RCC 7860 (cell line): ENCODE results near the gene CPB2.

Source experiments
- DNase-seq: peaks from one replicate; pipeline ENCODE4 v3.0.0-alpha.2; 2015; ENCODE audit warnings: low spot score
- FAIRE-seq: peaks from 2 replicates; lab custom pipeline; 2012; peaks lifted over from hg19 to GRCh38; lab: Jason Lieb, UNC

Gene CPB2

DNA sequence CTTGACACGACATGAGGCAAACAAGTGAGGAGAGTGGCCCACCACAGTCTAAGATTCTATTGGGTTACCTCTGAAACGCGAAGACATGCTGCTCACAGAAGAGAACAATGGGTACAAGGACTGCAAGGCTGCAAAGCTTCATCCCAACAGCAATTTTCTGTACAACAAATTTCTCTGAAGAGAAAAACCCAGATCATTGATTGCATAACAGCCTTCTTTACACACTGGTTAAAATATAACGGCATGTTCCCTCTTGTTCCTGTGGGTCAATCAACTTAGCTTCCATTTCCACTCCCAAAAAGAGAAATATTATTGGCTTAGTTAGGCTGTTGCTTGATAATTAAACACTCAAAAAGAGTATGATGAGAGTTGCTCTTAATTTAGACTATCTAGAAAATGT is at the start of gene CPB2:
TSS of gene CPB2 (minus strand) at position 166 of the 400 bp plus-strand sequence. CDS start at position 142, 24 bp downstream.
- FAIRE-seq (no peak), DNase-seq (no peak)

DNA sequence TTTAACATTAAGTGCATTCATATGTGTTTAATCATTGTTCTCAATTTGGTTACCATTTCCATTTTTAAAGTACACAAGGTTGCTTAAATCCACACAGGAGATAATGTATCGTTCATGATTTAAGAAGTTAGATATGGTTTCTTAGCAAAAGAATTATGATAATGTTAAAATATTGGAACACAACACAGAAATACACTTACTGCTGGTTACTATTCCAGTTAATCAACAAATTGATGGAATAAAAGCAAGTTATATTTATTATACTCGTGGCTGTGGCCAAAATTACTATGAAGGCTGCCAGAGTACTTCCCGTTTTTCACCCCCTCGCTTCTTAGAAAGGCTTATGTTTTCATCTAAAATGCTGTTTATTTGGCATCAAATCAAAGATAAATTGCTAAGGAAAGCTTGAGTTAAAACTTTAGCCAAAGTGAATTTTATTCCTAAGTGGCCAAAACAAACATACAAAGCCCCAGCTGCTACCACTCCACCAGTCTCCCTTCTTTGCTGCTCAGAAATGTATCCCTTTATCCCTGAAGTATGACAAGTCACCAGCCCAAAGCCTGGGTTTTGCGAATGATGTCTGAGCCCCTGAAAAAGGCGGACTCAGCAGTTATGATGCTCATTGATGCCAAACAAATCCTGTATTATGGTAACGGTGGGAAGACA is 49.4 kb upstream of the CPB2 start:
- FAIRE-seq (no peak), DNase-seq (no peak)

- FAIRE-seq, result no peak
Observed at GRCh38 chr13:46152627-46153328, 47.9 kb upstream of the CPB2 start.

GRCh38 chr13:46150134-46150693 is 45.4 kb upstream of the CPB2 start:
- DNase-seq (no peak), FAIRE-seq (no peak)

More at GRCh38 chr13:46152627-46153328, 47.9 kb upstream of the CPB2 start:
- DNase-seq, result no peak

- DNase-seq (peak; percentile 76), FAIRE-seq (no peak)
Observed at GRCh38 chr13:46149272-46150133, 44.7 kb upstream of the CPB2 start.

DNA sequence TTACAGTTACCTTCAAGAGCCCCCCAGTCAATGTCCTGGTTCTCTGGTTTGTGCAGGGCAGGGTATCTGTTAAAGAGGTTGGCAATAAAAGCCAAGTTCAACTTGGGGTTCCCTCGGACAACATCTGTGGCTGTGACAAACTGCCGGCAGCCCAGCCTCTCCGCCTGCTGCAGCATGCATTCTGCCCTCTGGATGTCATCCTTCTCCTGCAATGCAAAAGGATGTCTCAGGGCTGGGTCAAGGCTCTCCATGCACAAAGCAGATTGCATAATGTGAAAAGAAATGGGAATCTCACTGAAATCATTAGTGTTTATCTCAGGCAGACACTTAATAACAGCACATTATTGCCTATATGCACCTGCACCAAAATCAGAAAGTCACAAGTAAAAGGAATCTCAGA is 42.1 kb upstream of the CPB2 start:
- no peak for FAIRE-seq

DNA sequence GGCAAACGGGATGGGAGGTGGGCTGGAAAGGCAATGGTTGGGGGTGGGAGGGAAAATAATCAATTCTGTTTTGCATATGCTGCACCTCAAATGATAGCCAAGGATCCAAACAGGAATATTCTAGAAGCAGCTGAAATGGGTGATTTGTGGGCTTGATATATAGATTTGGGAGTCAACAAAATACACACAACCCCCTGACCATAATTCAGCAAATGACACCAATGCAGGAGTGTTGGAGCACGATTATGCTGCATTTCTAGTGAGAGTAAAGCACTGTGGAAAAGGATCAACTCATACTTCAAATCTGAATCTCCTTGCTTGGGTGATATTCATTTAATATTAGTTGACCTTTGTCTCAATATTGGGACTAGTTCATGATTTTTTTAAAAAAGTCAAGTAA is 41.1 kb upstream of the CPB2 start:
- no peak for FAIRE-seq
- no peak for DNase-seq

More for the DNA sequence above, 42.1 kb upstream of the CPB2 start:
- DNase-seq, result no peak

GRCh38 chr13:46145135-46145534 is 40.3 kb upstream of the CPB2 start:
- FAIRE-seq, result no peak

DNA sequence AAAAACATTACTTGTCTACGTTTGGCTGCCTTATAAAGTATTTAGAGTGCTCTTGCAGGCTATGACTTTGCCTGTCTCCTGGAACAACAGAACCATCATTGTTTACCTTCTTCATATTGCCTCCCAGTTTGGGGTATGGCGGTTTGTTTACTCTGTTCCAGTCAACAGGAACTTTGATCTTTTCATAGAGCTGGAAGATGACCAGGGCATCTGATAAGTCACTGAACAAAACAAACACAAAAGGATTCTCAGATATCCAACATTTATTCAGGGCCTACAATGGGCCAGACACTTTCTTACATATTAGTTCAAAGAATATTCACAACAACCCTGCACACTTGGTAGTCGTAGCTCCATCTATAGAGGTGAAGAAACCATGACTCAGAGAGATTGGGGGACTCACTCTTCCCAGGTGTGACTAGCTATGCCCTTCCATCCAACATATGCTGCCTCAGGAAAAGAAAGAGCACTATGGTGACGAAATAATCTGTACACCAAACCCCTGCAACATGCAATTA is 38.4 kb upstream of the CPB2 start:
- DNase-seq (no peak), FAIRE-seq (no peak)

More at GRCh38 chr13:46145135-46145534, 40.3 kb upstream of the CPB2 start:
- no peak for DNase-seq

DNA sequence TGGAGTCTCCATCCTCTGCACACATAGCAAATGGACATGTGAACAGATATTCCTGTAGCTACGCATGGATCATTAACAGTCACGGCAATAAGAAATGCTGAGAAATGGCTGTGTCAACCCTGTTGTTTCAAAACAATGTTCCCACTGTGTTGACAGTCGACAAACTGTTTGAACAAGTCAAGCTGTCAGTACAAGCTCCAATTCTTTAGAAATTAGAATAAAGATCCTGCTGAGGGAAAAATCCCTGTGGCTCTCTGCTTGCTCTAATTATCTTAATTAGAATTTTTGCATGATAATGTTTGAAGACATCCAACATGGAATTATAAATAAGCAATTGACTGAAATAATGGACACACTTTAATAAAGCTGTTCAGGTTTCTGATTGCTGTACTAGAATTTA is 37.9 kb upstream of the CPB2 start:
- no peak for FAIRE-seq
- no peak for DNase-seq

DNA sequence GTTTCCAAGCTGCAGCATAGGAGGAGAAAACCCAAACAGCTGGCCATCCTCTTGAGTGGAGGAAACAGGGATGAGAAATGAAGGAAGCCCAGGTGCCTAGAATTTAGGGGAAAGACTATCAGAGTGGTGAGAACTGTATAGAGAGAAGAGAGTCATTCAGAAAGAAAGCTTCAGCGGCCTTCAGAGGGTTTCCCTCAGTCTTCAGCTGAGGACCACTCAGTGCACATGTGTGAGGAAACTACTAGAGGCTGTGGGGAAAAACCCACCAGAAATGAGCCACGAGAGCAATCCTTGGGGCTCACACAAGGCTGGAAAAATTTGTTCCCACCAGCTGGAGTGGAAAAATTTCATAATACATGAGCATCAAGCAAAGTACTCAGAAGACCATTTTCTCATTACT is 35.2 kb upstream of the CPB2 start:
- FAIRE-seq (no peak), DNase-seq (no peak)

GRCh38 chr13:46137627-46138317 is 32.9 kb upstream of the CPB2 start:
- DNase-seq, result no peak
- FAIRE-seq, result no peak

GRCh38 chr13:46136688-46137087 is 31.9 kb upstream of the CPB2 start:
- FAIRE-seq (no peak), DNase-seq (no peak)

DNA sequence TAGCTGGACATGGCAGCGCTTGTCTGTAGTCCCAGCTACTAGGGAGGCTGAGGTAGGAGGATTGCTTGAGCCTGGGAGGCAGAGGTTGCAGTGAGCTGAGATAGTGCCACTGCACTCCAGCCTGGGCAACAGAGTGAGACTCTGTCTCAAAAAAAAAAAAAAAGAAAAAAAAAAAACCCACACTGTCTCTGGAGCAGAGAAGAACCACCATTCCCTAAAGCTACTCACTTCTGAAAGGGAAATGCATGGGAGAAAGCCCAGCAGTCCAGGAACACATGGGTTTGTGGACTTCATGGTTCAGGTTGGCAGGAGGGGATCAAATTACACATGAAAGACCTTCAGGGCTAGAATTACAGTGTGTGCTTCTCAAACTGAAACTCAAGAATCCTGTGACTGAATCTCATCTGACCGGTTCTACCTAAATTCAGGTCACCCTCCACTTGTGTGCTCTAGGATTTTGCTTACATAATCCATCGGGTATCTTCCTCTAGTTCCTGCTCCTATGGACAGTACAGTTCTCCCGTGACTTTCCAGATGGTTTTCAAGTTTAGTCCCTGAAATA is 30.2 kb upstream of the CPB2 start:
- DNase-seq, result no peak
- no peak for FAIRE-seq

DNA sequence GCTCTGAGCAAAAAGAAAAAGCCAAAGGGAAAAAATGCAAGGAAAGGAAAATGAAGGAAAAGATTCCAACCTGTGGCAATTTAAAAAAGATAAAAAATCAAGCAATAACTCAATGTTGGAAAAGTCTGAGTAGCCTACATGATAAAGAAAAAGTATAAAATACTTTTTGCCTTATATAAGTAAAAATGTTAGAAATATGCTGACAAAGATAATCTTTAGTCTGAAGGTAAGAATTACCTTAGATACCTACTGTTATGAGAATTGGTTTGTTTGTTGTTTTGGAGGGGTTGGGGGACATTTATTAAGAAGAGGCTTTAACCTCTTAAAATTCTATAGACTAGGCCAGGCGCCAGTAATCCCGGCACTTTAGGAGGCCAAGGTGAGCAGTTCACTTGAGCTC is 29.7 kb upstream of the CPB2 start:
- FAIRE-seq (no peak), DNase-seq (no peak)

DNA sequence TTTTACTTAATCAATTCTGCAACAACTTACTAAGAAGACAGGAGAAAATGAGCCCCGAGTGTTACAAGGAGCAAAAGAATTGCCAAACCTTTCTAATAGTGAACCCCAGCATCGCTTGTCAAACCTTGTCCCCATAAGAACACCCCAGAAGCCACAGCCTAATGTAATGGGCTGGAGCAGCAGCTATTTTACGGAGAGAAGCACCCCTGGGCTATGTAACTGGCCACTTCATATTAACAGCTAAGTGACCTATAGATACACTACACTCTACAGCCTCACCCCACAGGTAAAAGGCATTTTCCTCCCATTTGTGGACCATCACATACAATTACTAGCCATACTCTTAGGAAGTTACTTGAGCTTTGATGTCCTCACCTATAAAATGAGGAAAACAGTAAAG is 27.3 kb upstream of the CPB2 start:
- FAIRE-seq (no peak), DNase-seq (no peak)

DNA sequence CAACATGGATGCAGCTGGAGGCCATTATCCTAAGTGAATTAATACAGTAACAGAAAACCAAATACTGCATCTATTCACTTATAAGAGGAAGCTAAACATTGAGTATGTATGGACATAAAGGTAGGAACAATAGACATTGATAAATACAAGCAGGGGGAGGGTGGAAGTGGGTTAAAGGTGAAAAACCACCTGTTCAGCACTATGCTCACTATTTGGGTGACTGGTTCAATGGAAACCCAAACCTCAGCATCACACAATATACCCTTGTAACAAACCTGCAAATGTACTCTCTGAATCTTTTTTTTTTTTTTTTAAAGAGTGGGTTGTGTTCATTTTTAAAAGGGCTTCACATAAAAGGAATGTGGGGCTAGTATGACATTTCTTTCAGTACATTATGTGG is 26.9 kb upstream of the CPB2 start:
- no peak for DNase-seq
- FAIRE-seq, result no peak

GRCh38 chr13:46129955-46130618 is 25.3 kb upstream of the CPB2 start:
- FAIRE-seq (no peak), DNase-seq (no peak)

DNA sequence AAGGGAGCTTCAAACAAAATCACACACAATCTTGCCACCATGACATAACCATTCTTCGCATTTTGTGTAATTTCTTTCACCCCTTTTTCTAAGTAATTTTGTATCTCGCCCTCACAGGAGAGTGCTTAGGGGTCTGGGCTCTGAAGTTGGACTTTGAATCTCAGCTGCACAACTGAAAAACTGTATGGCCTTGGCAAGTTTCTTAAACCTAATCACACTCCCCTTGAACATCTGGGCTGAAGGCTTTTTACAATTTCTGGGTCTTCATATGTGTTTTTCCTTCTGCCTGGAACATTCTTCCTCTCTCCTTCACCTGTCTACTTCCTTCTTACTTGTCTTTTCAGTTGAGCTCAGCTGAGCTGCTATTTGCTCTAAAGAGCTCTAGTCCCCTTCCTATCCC is 24.3 kb upstream of the CPB2 start:
- FAIRE-seq (no peak), DNase-seq (no peak)
